ENCODE results near the gene RSPH4A. TPM values are rescaled to one million over a fixed set of nuclear protein-coding genes. Genes with fewer than 3 reads are reported as not detected.
"Not testable (repeated sequence)": the region's sequence is repeated elsewhere in the genome, so short reads cannot be mapped to it uniquely, and the experiment has no call there.

The RSPH4A gene
- polyA plus RNA-seq, 1 donor (not counting 4 experiments of a cell fraction or from before 2014, with no cell fraction given) = 0.10 TPM

GRCh38 chr6:116596815-116597214 lies 19.5 kb upstream of the RSPH4A start:
- Histone ChIP-seq H3K27me3 (ENCODE audit: control insufficient read depth, extremely low read depth, insufficient read depth, low read length) (no peaks in the 10 kb centered on the region), H3K9me3 (ENCODE audit: control insufficient read depth, low read depth, low read length) (no peaks in the 10 kb centered on the region), H3K9me1 (ENCODE audit: control insufficient read depth, extremely low read depth, insufficient read depth, low read length) (no peaks in the 10 kb centered on the region), H2AFZ (ENCODE audit: control insufficient read depth, low read length) (no peak overlapping the region), H3K27ac (ENCODE audit: control insufficient read depth, insufficient read depth, low read length) (no peak overlapping the region), H4K20me1 (ENCODE audit: control insufficient read depth, extremely low read depth, insufficient read depth, low read length) (no peaks in the 10 kb centered on the region), H3K4me1 (ENCODE audit: control insufficient read depth, extremely low read depth, insufficient read depth, low read length) (no peaks in the 10 kb centered on the region), H3K79me2 (ENCODE audit: control insufficient read depth, insufficient read depth, low read length) (no peaks in the 10 kb centered on the region), H3K4me3 (ENCODE audit: control insufficient read depth in 2 of 3, extremely low read depth in 1 of 3, insufficient read depth in 2 of 3, low read depth in 1 of 3, low read length in 3 of 3) (no peak overlapping the region), H3K4me2 (ENCODE audit: control insufficient read depth, extremely low read depth, insufficient read depth, low read depth, low read length) (no peak overlapping the region), H3K36me3 (ENCODE audit: control insufficient read depth in 2 of 2, extremely low read depth in 1 of 2, insufficient read depth in 2 of 2, low read length in 2 of 2) (peaks cover 4 to 7% of the 10 kb centered on the region in 2 experiments), H3K9ac (ENCODE audit: control insufficient read depth, extremely low read depth, insufficient read depth, low read length) (no peak overlapping the region)
- no peak for TF ChIP-seq EZH2 (IDR thresholded peaks at IDR 0.05; ENCODE audit: low read length)
- TF ChIP-seq, protein P1, sequence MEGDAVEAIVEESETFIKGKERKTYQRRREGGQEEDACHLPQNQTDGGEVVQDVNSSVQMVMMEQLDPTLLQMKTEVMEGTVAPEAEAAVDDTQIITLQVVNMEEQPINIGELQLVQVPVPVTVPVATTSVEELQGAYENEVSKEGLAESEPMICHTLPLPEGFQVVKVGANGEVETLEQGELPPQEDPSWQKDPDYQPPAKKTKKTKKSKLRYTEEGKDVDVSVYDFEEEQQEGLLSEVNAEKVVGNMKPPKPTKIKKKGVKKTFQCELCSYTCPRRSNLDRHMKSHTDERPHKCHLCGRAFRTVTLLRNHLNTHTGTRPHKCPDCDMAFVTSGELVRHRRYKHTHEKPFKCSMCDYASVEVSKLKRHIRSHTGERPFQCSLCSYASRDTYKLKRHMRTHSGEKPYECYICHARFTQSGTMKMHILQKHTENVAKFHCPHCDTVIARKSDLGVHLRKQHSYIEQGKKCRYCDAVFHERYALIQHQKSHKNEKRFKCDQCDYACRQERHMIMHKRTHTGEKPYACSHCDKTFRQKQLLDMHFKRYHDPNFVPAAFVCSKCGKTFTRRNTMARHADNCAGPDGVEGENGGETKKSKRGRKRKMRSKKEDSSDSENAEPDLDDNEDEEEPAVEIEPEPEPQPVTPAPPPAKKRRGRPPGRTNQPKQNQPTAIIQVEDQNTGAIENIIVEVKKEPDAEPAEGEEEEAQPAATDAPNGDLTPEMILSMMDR (optimal IDR thresholded peaks at IDR 0.05 in 1 of 3, IDR thresholded peaks at IDR 0.05 in 1 of 3, conservative IDR thresholded peaks at IDR 0.05 in 1 of 3; ENCODE audit: extremely low read depth in 1 of 3, insufficient read depth in 2 of 3, low read length in 3 of 3) = no peak
- DNase-seq (ENCODE audit: low read depth, low spot score) (no peak), FAIRE-seq (no peak)
- dilution Hi-C loops (cut with MboI; ENCODE audit: extremely low pct_ligation_motif_present, low sequenced_read_pairs) = no loop called here

GRCh38 chr6:116603916-116604315 lies 12.4 kb upstream of the RSPH4A start:
- H3K9me1 ChIP-seq (ENCODE audit: control insufficient read depth, extremely low read depth, insufficient read depth, low read length); H4K20me1 ChIP-seq (ENCODE audit: control insufficient read depth, extremely low read depth, insufficient read depth, low read length); H3K4me3 ChIP-seq (ENCODE audit: control insufficient read depth in 2 of 3, extremely low read depth in 1 of 3, insufficient read depth in 2 of 3, low read depth in 1 of 3, low read length in 3 of 3); FAIRE-seq; H3K4me2 ChIP-seq (ENCODE audit: control insufficient read depth, extremely low read depth, insufficient read depth, low read depth, low read length); dilution Hi-C loops (cut with MboI; ENCODE audit: extremely low pct_ligation_motif_present, low sequenced_read_pairs); H3K4me1 ChIP-seq (ENCODE audit: control insufficient read depth, extremely low read depth, insufficient read depth, low read length); H3K9ac ChIP-seq (ENCODE audit: control insufficient read depth, extremely low read depth, insufficient read depth, low read length); H2AFZ ChIP-seq (ENCODE audit: control insufficient read depth, low read length); H3K36me3 ChIP-seq (ENCODE audit: control insufficient read depth in 2 of 2, extremely low read depth in 1 of 2, insufficient read depth in 2 of 2, low read length in 2 of 2); DNase-seq (ENCODE audit: low read depth, low spot score); H3K9me3 ChIP-seq (ENCODE audit: control insufficient read depth, low read depth, low read length); H3K27ac ChIP-seq (ENCODE audit: control insufficient read depth, insufficient read depth, low read length); H3K79me2 ChIP-seq (ENCODE audit: control insufficient read depth, insufficient read depth, low read length); H3K27me3 ChIP-seq (ENCODE audit: control insufficient read depth, extremely low read depth, insufficient read depth, low read length): not testable (repeated sequence)

DNA sequence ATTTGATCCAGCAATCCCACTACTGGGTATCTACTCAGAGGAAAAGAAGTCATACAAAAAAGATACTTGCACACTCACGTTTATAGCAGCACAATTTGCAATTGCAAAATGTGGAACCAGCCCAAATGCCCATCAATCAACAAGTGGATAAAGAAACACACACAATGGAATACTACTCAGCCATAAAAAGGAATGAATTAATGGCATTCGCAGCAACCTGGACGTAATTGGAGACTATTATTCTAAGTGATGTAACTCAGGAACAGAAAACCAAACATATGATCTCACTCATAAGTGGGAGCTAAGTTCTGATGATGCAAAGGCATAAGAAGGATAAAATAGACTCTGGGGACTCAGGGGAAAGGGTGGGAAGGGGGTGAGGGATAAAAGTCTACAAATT lies 11.4 kb upstream of the RSPH4A start:
- H3K36me3 ChIP-seq (ENCODE audit: control insufficient read depth in 2 of 2, extremely low read depth in 1 of 2, insufficient read depth in 2 of 2, low read length in 2 of 2); H3K4me2 ChIP-seq (ENCODE audit: control insufficient read depth, extremely low read depth, insufficient read depth, low read depth, low read length); H2AFZ ChIP-seq (ENCODE audit: control insufficient read depth, low read length); FAIRE-seq; DNase-seq (ENCODE audit: low read depth, low spot score); H3K27ac ChIP-seq (ENCODE audit: control insufficient read depth, insufficient read depth, low read length); H3K9me3 ChIP-seq (ENCODE audit: control insufficient read depth, low read depth, low read length); dilution Hi-C loops (cut with MboI; ENCODE audit: extremely low pct_ligation_motif_present, low sequenced_read_pairs); H3K79me2 ChIP-seq (ENCODE audit: control insufficient read depth, insufficient read depth, low read length); H3K4me3 ChIP-seq (ENCODE audit: control insufficient read depth in 2 of 3, extremely low read depth in 1 of 3, insufficient read depth in 2 of 3, low read depth in 1 of 3, low read length in 3 of 3); H3K9me1 ChIP-seq (ENCODE audit: control insufficient read depth, extremely low read depth, insufficient read depth, low read length); H3K9ac ChIP-seq (ENCODE audit: control insufficient read depth, extremely low read depth, insufficient read depth, low read length); H4K20me1 ChIP-seq (ENCODE audit: control insufficient read depth, extremely low read depth, insufficient read depth, low read length); H3K27me3 ChIP-seq (ENCODE audit: control insufficient read depth, extremely low read depth, insufficient read depth, low read length); H3K4me1 ChIP-seq (ENCODE audit: control insufficient read depth, extremely low read depth, insufficient read depth, low read length): not testable (repeated sequence)

All from keratinocyte (primary cell).